Skeletal muscle cell (primary cell): Measurements from ENCODE around the gene RBM38.
A peak's percentile ranks its signal among the peaks of the same experiment; 100 is the strongest.
"Not testable (repeated sequence)": the region's sequence is repeated elsewhere in the genome, so short reads cannot be mapped to it uniquely, and the experiment has no call there.

Experiments used
- DNase-seq: peaks from one replicate; pipeline ENCODE4 v3.0.0-alpha.2; 2010; ENCODE audit warnings: low read depth
- H3K4me3 ChIP-seq: 2 replicates; pipeline ENCODE4 v1.5.1; 2011; ENCODE audit warnings: low read depth, mild to moderate bottlenecking, control low read depth, low read length, moderate library complexity

RBM38 gene

DNA sequence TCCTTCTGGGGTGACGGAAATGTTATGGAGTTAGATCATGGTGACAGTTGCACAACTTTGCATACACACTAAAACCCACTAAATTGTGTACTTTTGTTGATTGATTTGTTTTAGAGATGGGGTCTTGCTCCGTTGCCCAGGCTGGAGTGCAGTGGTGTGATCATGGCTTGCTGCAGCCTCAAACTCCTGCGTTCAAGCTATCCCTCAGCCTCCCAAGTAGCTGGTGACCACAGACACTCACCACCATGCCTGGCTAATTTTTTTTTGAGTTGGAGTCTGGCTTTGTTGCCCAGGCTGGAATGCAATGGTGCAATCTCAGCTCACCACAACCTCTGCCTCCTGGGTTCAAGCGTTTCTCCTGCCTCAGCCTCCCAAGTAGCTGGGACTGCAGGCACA is 39.0 kb downstream of the RBM38 start:
- not testable (repeated sequence) for DNase-seq, H3K4me3 ChIP-seq

DNA sequence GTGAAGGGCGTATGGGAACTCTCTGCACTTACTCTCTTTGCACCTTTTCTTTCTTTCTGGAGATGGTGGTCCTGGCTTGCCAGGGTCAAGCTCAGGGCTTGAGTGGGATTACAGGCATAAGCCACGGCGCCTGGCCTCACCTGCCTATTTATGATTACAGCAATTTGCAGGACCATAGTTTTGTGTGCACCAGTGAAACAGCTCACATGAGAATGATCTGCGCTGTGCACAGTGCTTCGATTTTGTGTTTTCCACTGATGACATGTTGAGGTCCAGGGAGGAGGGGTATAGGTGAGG is 40.3 kb downstream of the RBM38 start:
- DNase-seq: no peak
- H3K4me3 ChIP-seq: no peak overlapping the region

DNA sequence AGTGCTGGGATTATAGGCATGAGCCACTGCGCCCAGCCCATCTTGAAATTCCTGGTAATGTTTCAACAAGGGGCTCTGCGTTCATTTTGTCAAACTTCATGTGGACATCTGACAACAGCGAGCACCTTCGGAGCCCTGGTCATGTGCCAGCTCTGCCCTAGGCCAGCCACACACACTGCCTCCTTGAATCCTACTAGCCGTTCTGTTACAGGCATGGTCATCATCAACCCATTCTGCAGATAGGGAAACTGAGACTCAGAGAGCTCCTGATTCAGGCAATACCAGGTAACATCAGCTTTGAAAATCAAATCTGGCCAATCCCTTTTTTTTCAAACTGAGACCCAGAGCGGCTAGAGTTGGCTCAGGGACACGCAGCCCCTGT is 41.3 kb downstream of the RBM38 start:
- DNase-seq: no peak
- H3K4me3 ChIP-seq: no peak overlapping the region

GRCh38 chr20:57432862-57433491 is 41.8 kb downstream of the RBM38 start:
- no peak overlapping the region for H3K4me3 ChIP-seq
- no peak for DNase-seq

DNA sequence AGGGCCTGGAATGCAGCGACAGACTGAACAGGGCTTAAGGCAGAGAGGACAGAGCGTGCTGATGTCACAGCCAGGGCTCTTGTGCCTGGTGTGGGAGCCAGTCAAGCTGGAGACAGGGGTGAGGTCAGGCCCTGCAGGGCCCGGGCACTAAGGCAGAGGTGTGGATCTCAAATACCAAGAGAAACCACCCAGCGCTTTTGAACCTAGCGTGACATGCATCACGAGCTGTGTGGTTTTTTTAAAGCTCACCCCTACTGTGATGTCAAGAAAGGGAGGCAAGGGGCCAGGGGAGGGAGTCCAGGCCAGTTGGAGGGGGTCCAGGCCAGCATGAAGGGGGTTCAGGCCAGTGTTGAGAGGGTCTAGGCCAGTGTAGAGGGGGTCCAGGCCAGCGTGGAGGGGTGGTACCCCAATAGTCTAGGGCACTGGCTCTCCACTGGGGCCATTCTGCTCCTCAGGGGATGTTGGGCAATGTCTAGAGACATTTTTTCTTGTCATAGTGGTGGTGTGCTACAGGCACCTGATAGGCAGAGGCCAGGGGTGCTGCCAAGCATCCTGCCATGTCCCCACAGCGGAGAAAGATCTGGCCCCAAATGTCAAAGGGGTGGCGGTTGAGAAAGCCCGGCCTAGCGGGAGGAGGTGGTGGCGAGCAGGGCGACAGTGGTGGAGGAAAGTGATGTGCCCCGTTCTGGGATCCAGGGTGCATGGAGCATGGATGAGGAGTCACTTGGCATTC is 42.6 kb downstream of the RBM38 start:
- no peak overlapping the region for H3K4me3 ChIP-seq

DNA sequence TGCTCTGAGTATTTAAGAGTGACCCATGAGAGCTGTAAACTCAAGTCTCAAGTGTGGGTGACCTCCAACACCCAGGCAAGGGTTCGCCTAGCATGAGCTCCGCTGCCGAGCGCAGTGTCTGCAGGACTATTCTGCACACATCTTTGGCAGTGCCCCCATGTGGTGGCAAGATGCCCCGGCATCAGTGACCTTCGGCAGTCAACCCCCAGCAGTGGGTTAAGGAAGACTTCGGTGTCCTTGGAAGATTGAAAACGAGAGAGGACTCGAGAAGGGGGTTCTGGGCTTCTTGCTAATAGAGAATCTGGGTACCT is 43.1 kb downstream of the RBM38 start:
- DNase-seq: no peak
- H3K4me3 ChIP-seq: no peak overlapping the region

More for the DNA sequence above, 42.6 kb downstream of the RBM38 start:
- DNase-seq: no peak

DNA sequence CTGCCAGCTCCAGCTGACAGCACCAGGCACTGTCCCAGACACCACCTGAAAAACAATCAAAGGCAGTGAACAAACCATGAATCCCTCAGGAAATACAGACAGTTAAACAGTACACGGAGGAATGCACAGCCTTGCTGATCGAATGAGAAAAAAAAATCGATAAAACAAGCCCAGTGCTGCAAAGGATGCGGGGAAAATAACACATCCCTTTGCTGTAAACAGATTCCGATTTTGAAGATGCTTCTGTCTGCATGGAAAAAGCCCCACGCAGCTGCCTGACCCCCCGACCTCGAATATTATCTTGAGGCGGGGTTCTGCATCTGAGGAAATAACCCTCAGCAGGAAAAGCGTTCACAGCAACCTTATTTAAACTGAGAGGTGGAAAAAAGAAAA is 43.9 kb downstream of the RBM38 start:
- DNase-seq: no peak
- no peak overlapping the region for H3K4me3 ChIP-seq

DNA sequence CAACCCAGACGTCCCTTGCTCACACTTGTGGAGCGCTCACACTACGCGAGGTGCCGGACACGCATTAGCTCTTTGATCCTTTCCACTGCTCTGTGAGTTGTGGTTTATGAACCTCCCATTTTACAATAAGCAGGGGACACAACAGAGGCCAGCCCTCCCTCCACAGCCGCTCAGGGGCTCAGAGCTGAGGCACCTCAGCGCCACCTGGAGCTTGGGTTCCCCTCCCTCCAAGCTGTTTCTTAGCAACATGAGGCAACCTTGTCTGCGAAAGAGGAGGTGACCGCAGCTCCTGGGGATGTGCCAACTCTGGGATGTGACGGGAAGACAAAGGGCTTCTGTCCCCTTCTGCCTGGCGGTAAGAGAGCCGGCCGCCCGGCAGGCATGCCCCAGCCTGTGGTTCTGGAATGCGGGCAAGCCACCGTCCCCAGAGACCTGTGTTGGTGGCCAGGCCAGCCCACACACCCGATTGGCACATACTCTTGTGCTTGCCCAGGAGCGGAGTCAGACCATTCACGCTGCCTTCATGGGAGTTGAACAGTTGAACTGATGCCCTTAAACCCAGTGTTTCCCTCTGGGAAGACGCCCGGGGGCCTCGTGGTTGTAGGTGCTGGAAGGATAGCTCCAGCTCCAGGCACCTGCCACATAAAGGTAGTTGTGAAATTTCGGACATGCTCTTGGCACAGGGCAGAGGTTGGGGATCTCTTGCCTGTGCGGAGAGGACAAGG is 44.5 kb downstream of the RBM38 start:
- no peak overlapping the region for H3K4me3 ChIP-seq
- no peak for DNase-seq

GRCh38 chr20:57436223-57436545 is 45.0 kb downstream of the RBM38 start:
- no peak for DNase-seq
- no peak overlapping the region for H3K4me3 ChIP-seq

GRCh38 chr20:57437267-57437666 is 46.1 kb downstream of the RBM38 start:
- DNase-seq: no peak
- no peak overlapping the region for H3K4me3 ChIP-seq

- DNase-seq: no peak
- no peak overlapping the region for H3K4me3 ChIP-seq
These were observed 46.6 kb downstream of the RBM38 start for GRCh38 chr20:57437672-57438330.

- no peak overlapping the region for H3K4me3 ChIP-seq
- no peak for DNase-seq
These were observed 47.4 kb downstream of the RBM38 start for GRCh38 chr20:57438552-57438951.

DNA sequence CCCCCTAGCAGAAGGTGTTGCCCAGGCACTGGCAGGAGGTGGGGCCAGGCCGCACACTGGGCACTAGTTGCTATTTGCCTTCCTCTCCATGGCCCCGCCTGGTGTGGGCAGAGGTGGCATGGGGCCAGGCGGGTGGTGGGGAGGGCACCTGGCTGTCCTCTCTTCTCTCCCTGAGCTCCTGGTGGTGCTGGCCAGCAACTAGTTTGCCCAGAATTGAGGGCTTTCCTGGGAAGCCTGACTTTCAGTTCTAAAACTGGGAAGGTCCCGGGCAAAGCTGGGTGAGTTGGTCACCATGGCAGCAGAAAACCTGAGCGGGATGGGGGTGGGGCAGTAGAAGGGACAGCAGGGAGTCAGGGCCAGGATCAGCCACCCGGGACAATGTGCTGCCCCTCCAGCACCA is 48.2 kb downstream of the RBM38 start:
- H3K4me3 ChIP-seq: no peak overlapping the region
- no peak for DNase-seq

GRCh38 chr20:57439993-57440392 is 48.8 kb downstream of the RBM38 start:
- H3K4me3 ChIP-seq: no peak overlapping the region
- DNase-seq: no peak

DNA sequence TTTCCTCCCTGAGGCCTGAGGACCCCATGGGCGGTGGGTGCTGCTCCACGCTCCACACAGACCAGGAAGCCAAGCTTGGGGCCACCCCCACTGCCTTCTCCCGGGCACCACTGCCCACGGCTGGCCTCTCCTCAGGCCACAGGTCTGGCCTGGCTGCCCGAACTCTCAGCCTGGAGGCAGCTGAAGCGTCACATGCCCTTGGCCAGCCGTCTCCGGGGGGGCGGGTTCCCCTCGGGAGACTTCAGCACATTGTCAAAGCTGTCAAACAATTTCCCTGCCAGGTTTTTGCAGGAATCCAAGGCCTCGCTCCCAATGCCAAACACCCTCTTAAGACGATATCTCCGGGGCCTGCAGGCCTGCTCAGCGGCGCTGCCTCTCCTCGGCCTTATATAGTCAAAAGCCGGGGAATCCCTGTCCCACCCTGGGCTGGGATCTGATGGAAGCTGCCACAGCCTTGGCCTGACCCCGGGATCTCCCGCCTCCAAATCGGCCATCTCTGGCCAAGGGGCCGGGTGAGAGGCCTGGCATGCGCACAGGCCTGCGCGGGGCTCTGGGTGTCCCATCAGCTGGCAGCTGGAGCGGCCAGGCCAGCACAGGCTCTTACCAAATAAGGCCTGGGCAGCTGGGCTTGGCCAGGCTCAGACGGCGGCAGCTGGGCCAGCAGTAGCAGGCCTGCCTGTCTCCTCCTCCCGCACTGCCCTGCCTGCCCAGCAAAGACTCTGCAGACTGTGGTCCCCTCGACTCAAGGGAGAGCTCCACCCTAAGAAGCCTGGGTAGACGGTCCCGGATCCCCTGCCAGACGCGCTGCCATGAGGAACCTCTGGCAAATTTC is 49.7 kb downstream of the RBM38 start:
- peak; percentile 20 for DNase-seq
- H3K4me3 ChIP-seq: no peak overlapping the region

- DNase-seq: no peak
These were observed 50.4 kb downstream of the RBM38 start for GRCh38 chr20:57441510-57442154.

GRCh38 chr20:57442158-57442887 is 51.1 kb downstream of the RBM38 start:
- no peak overlapping the region for H3K4me3 ChIP-seq
- no peak for DNase-seq

More at GRCh38 chr20:57441510-57442154, 50.4 kb downstream of the RBM38 start:
- H3K4me3 ChIP-seq: no peak overlapping the region

- DNase-seq: no peak
- H3K4me3 ChIP-seq: no peak overlapping the region
These were observed 51.7 kb downstream of the RBM38 start for GRCh38 chr20:57442888-57443239.
